ENCODE measurements around the gene TRIM41. TPM values are rescaled to one million over a fixed set of nuclear protein-coding genes. Genes with fewer than 3 reads are reported as not detected.
A peak's percentile ranks its signal among the peaks of the same experiment; 100 is the strongest.

The TRIM41 gene
- total RNA-seq, 1 donor from 2014 or later = 26.9 TPM

- H3K36me3 ChIP-seq = no peaks in the 10 kb centered on the region
- H3K4me1 ChIP-seq = peaks cover 24% of the 10 kb centered on the region
- H3K27ac ChIP-seq = peak overlapping the region; percentile 14
- no peaks in the 10 kb centered on the region for H3K27me3 ChIP-seq
- H3K4me3 ChIP-seq = no peak overlapping the region
- intact Hi-C loops (cut with DNase I) = no loop called here
- TF ChIP-seq, protein P1, sequence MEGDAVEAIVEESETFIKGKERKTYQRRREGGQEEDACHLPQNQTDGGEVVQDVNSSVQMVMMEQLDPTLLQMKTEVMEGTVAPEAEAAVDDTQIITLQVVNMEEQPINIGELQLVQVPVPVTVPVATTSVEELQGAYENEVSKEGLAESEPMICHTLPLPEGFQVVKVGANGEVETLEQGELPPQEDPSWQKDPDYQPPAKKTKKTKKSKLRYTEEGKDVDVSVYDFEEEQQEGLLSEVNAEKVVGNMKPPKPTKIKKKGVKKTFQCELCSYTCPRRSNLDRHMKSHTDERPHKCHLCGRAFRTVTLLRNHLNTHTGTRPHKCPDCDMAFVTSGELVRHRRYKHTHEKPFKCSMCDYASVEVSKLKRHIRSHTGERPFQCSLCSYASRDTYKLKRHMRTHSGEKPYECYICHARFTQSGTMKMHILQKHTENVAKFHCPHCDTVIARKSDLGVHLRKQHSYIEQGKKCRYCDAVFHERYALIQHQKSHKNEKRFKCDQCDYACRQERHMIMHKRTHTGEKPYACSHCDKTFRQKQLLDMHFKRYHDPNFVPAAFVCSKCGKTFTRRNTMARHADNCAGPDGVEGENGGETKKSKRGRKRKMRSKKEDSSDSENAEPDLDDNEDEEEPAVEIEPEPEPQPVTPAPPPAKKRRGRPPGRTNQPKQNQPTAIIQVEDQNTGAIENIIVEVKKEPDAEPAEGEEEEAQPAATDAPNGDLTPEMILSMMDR (IDR thresholded peaks at IDR 0.05) = no peak
- ATAC-seq (no peak), DNase-seq (no peak)
- H3K9me3 ChIP-seq = no peaks in the 10 kb centered on the region
Measured at GRCh38 chr5:181203093-181203711, 19.9 kb upstream of the TRIM41 start.

DNA sequence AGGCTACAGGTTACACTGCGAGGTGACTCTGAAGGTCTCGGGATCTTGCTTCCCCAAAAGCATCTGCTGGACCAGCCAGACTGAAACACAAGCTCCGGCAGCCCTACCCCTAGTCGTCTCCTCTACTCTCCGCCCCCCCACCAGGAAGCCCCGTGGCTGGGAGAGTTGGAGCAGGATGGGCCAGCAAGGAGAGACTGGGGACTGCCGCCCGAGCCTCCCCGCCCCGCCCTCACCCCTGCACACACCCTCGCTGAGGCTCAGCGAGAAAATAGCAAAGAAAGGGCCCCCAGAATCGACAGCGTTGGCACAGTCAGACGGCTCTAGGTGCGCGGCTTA is 19.3 kb upstream of the TRIM41 start:
- DNase-seq = no peak
- peaks cover 24% of the 10 kb centered on the region for H3K4me1 ChIP-seq

GRCh38 chr5:181204113-181204825 is 18.8 kb upstream of the TRIM41 start:
- peak overlapping the region; percentile 65 for H3K27ac ChIP-seq
- ATAC-seq = peak; percentile 18
- TF ChIP-seq, protein P1 (IDR thresholded peaks at IDR 0.05) = no peak

More for the DNA sequence above, 19.3 kb upstream of the TRIM41 start:
- TF ChIP-seq, protein P1 (IDR thresholded peaks at IDR 0.05) = no peak
- intact Hi-C loops (cut with DNase I) = no loop called here
- no peaks in the 10 kb centered on the region for H3K9me3 ChIP-seq
- no peak for ATAC-seq
- no peaks in the 10 kb centered on the region for H3K36me3 ChIP-seq
- H3K27me3 ChIP-seq = no peaks in the 10 kb centered on the region
- H3K27ac ChIP-seq = peak overlapping the region; percentile 14
- peak overlapping the region; percentile 66 for H3K4me3 ChIP-seq

DNA sequence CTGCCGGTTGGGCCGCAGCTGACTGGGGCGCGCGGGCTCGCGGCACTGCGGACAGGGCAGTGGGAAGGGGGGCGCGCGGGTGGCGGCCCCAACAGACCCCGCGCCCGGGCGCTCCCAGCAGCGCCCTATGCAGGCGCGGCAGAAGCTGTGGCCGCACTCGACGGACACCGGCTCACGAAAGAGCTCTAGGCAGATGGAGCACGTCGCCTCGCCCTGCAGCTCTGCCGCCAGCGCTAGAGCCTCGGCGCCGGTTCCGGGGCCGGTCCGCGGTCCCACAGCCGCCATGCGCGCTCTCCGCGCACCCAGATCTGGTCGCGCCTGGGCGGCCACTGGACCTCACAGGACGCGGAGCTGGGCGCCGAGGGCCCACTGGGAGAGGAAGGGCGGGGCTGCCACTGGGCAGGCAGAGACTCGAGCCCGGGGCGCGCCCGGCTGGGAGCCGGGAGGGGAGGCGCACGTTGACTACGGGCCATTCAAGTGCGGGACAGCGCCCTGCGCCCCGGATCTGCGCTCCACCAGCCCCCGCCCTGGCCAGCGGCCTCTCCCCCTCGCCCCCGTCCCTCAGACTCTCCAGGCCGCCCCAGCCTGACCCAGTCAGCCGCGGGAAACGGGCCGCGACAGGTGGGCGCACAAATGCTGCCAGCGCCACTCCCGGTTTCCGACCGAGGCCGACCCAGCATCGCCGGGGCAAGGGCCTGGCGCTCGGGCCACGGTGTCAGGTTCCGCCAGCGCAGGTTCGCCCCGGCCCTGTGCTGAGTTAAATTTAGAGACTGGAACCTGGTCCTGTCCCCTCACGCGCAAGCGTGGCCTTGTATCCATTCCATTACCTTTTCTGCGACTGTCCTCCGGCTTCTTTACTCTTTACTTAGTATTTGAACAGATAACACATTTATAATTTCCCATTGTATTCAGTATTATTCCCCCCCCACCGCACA is 18.0 kb upstream of the TRIM41 start, which contains the start of gene TRIM7:
Gene TRIM7, minus strand, starts transcription at position 371 of the 935 bp plus-strand sequence. Its CDS starts 86 bp downstream, at position 285.
- H3K36me3 ChIP-seq = no peaks in the 10 kb centered on the region
- intact Hi-C loops (cut with DNase I) = no loop called here
- peak within 1 kb of the TSS; percentile 65 for H3K27ac ChIP-seq
- no peaks in the 10 kb centered on the region for H3K9me3 ChIP-seq
- peaks cover 24% of the 10 kb centered on the region for H3K4me1 ChIP-seq
- DNase-seq = peak; percentile 80
- TF ChIP-seq, protein P1 (IDR thresholded peaks at IDR 0.05) = no peak
- peak; percentile 63 for ATAC-seq
- H3K27me3 ChIP-seq = no peaks in the 10 kb centered on the region
- H3K4me3 ChIP-seq = peak within 1 kb of the TSS; percentile 66

More at GRCh38 chr5:181204113-181204825, 18.8 kb upstream of the TRIM41 start:
- peaks cover 24% of the 10 kb centered on the region for H3K4me1 ChIP-seq
- H3K4me3 ChIP-seq = peak overlapping the region; percentile 66
- no peaks in the 10 kb centered on the region for H3K36me3 ChIP-seq
- DNase-seq = no peak
- H3K9me3 ChIP-seq = no peaks in the 10 kb centered on the region
- intact Hi-C loops (cut with DNase I) = no loop called here
- no peaks in the 10 kb centered on the region for H3K27me3 ChIP-seq

DNA sequence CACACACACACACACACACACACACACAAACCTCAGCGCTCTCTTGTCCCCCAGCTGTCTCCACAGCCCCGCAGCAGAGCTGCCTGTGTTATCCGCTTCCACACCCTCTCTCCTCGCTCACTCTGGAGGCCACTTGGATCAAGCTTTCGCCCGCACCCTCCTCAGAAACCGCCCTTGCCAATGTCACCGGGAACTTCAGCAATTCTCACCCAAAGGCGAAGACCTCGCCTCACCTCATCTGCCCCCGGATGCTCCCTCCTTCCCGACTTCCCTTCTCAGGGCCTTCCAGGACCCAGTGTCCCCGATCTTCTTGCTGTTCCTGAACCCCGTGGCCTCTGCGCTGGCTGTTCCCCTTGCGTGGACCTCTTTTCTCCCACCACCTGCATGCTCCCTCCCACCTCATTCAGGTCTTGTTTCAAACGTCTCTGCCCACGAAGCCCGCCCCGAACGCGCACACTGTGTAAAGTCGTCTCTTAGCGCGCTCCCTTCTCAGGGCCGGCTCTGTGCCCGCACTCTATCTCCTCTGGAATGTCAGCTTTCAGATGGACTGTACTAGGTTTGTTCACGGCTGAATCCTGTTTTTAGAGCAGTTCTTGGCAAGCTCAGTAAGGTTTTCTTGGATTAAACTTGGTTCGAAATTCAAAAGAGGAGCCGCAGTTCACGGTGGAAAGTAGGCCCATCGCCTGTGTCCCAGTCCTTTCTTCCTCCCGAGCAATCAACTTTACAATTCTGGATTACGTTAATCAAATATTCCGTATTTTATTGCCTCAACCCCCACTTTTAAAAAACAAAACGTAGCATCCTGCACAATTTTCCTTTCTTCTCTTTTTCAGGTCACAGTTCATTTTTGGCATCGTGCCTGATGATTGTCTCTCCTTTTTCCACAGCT is 17.1 kb upstream of the TRIM41 start:
- Histone ChIP-seq H3K27ac (no peak overlapping the region), H3K4me3 (peak overlapping the region; percentile 66), H3K27me3 (no peaks in the 10 kb centered on the region), H3K36me3 (no peaks in the 10 kb centered on the region), H3K4me1 (peaks cover 24% of the 10 kb centered on the region), H3K9me3 (no peaks in the 10 kb centered on the region)
- TF ChIP-seq, protein P1 (IDR thresholded peaks at IDR 0.05) = no peak
- DNase-seq (no peak), ATAC-seq (no peak)
- intact Hi-C loops (cut with DNase I) = no loop called here
